CD1c-positive myeloid dendritic cell (primary cell): Measurements from ENCODE around the gene MISP.

ENCODE experiments used
- DNase-seq: peaks from one replicate; pipeline ENCODE4 v3.0.0-alpha.2; 2016; ENCODE audit errors: extremely low spot score

Gene MISP

DNA sequence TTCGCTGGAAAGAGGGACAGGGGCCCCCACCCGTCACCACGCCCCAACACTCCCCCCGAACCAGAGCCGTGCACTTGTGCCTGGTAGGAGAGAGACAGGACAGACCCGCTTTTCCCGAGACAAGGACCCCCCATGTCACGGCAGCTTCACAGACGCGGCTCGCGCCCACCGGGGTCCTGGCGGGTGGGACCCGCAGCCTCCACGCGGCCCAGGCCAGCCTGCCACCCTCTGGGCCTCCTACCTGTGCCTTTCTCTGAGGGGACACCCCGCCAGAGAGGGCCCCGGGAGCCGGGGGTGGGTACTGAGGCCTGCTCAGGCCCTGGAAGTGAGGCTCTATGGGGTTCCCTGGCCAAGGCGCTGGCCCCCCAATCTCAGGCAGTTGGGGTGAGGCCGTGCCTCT is 4.0 kb upstream of the MISP start:
- DNase-seq: no peak

DNA sequence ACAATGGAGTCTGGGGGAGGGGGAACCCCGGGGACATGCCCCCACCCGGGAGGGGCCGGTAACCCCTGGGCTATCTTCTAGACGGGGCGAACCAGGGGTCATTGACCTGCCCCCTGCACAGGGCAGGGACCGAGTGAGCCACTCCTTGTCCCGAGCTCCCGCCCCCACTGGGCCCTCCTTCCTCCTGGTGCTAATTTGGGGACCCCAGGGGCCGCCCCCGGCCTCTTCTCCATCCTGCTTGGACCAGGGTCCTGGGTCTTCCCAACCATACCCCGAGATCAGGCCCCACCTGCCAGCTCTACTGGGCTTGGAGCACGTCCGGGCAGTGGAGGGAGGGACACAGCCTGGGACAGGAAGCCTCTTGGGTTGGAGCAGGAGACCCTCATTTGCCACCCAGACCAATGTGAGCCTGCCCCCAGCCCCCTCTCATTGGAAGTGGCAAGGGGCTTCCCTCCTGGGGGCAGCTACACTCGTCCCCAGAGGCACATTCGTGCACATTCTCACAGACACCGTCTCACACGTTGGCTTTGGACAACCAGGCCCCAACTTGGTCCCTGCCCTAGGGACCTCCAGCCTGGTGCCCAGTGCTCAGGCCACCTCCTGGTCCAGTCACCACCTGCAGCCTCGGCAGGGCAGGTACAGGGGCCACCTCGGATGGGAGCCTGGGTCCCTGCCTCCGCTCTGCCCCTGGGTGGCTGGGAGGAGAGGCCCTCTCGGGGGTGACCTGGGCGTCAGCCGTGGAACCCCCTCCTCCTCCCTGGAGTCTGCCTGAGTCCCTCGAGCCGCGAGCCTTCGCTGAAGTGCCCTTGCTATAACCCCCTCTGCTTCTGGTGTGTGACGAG is 3.3 kb upstream of the MISP start:
- DNase-seq: no peak

DNA sequence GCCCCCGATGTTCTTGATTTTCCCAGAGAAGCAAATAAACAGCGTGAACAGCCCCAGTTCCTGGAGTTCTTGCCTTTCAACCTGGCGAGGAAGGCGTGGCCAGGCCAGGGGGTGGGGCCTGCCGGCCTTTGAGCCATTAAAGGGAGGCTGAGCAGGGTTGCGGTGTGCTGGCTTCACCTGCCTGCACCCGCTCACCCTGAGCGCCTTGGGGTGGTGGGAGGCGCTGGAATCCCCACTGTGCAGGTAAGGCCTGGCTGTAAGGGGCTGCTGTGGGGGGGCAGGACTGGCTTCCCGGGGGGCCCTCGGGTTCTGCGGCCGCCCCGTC is 2.7 kb upstream of the MISP start:
- no peak for DNase-seq

DNA sequence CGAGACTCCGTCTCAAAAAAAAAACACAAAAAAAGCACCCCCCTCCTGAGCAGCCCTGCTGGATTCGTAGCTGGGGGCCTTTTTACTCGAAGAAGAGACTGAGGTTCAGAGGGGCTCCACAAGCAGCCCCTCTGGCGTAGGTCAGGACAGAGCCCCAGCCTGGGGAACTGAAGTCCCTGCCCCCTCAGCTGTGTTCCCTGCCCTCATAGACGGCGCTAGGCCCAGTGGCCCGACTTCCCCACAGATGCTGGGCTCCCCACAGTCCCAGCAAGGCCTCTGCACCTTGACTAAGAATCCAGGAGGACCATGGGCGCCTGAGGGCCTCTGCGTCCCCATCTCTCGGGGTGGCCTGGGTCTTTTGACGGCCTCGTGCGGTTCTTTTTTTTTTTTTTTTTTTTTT is 1.1 kb upstream of the MISP start:
- DNase-seq: no peak

DNA sequence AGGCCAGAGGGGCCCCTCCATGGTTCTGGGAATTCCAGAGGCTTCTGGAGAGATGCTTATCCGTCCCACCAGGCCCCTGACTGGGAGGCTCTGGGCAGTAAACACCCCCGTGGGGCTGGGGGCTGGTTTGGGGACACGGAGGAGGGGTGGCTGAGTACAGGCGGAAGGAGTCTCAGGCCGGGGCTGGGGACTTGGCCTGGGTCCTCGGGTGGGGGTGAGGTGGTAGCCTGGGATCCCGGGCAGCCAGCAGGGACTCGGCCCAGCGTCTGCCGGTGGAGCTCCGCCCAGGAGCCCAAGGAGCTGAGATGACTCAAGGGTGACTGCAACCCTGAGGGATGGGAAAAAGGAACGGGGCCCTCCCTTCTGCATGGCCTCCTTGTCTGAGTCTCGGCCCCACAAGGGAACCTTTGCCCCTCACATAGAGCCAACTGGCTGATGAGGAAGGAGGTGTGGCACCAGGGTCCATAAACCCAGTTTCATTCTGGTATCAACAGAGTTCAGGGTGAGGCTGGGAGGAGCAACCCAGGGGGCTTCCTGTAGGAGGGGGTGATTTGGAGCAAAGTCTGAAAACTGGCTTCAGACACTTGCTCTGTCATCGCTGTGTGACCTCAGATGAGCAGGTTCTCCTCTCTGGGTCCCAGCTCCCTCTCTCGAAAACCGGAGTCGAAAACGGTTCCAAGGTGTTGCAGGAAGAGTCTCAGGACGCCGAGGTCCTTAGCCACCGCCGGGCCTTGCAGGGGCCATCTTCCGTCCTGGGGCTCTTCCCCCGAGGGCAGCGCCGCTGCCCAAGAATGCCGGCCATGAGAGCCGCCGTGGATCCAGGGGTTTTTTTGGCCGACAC is 809 bp downstream of the MISP start:
- peak; percentile 79 for DNase-seq

DNA sequence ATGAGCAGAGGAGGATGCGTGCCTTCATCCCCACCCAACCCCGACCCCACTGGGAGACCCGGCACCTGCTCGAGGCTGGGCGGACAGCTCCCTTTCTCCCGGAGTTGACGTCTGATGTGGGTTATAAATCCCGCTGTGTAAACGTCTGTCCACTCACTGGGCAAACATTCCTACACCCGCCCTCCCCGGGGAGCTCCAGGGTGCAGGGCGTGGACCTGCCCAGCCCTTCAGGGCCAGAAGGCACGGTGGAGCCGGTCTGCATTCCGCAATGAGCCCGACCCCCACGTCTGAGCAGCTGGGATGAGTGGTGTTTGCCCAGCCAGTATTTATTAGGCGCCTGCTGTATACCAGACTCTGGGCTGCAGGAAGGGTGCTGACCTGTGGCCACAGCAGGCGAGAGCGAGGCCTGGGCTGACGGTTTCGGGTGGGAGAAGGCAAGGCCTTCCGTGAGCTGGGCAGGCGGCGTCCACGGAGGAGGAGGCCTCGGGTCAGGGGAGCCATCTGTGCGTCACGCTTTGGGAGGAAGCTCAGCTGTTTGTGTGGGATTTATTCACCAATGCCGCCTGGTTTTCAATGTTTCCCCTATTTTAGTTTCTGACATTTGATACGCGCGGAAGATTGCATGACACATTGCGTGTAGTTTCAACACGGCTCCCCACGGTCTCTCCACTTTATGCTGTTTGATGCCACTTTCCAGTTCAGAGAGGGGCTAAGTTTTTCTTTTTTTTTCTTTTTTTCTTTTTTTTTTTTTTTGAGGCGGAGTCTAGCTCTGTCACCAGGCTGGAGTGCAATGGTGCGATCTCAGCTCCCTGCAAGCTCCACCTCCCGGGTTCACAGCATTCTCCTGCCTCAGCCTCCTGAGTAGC is 2.0 kb downstream of the MISP start:
- peak; percentile 94 for DNase-seq

DNA sequence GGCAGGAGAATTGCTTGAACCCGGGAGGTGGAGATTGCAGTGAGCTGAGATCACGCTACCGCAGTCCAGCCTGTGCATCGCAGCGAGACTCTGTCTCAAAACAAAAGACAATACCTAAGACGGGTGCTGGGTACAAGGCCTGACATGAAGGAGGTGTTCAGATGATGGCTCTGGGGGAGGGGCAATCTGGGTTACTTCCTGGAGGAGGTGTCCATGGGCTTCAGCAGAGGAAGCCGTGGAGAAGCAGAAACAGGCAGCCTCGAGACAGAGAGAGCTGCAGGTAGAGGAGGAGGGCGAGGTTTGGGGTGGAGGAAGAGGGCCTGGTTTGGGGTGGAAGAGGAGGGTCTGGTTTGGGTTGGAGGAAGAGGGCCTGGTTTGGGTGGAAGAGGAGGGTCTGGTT is 3.6 kb downstream of the MISP start:
- no peak for DNase-seq

DNA sequence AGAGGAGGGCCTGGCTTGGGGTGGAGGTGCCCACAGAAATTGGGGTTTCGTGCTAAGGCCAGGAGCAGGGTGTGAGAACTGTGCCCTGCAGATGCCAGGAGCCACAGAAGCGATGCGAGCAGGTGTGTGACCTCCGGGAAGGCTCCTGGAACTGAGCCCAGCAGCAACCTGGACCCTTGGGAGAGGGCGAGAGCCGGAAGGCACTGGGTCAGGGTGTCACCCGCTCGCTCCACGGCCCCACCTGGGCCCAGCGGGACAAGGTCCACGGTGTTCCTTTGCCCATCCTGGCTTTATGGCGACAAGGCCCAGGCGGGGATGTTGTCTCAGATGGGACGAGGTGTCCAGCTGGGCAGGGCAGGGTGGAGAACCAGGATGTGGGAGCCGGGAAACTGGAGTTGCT is 4.2 kb downstream of the MISP start:
- no peak for DNase-seq

DNA sequence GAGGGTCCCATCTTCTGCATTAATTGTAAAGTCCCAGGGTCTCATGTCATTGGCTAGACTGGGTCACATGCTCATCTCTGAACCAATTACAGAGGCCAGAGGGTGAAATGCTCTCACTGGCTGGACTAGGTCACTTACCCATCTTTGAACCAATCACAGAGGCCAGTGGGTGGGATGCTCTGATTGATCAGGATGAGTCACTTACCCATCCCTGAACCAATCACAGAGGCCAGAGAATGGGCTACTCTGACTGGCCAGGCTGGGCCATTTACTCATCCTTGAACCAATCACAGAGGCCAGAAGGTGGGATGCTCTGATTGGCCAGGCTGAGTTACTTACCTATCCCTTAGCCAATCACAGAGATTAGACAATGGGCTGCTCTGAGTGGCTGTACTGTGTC is 5.3 kb downstream of the MISP start:
- DNase-seq: peak; percentile 45

DNA sequence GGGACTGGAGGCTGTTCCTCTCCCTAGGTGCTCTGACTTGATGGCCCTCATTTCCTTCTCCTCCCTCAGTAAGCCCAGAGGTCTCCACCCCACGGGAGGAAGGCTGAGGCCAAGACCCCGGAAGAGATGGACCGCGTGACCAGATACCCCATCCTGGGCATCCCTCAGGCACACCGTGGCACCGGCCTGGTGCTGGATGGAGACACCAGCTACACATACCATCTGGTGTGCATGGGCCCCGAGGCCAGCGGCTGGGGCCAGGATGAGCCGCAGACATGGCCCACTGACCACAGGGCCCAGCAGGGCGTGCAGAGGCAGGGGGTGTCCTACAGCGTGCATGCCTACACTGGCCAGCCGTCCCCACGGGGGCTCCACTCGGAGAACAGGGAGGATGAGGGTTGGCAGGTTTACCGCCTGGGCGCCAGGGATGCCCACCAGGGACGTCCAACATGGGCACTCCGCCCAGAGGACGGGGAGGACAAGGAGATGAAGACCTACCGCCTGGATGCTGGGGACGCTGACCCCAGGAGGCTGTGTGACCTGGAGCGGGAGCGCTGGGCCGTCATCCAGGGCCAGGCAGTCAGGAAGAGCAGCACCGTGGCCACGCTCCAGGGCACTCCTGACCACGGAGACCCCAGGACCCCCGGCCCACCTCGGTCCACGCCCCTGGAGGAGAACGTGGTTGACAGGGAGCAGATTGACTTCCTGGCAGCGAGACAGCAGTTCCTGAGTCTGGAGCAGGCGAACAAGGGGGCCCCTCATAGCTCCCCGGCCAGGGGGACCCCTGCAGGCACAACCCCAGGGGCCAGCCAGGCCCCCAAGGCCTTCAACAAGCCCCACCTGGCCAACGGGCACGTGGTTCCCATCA is 6.1 kb downstream of the MISP start:
- no peak for DNase-seq

DNA sequence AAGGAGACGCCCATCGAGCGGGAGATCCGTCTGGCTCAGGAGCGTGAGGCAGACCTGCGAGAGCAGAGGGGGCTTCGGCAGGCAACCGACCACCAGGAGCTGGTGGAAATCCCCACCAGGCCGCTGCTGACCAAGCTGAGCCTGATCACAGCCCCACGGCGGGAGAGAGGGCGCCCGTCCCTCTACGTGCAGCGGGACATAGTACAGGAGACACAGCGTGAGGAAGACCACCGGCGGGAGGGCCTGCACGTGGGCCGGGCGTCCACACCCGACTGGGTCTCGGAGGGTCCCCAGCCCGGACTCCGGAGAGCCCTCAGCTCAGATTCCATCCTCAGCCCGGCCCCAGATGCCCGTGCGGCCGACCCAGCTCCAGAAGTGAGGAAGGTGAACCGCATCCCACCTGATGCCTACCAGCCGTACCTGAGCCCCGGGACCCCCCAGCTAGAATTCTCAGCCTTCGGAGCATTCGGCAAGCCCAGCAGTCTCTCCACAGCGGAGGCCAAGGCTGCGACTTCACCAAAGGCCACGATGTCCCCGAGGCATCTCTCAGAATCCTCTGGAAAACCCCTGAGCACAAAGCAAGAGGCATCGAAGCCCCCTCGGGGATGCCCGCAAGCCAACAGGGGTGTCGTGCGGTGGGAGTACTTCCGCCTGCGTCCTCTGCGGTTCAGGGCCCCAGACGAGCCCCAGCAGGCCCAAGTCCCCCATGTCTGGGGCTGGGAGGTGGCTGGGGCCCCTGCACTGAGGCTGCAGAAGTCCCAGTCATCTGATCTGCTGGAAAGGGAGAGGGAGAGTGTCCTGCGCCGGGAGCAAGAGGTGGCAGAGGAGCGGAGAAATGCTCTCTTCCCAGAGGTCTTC is 7.1 kb downstream of the MISP start:
- no peak for DNase-seq

DNA sequence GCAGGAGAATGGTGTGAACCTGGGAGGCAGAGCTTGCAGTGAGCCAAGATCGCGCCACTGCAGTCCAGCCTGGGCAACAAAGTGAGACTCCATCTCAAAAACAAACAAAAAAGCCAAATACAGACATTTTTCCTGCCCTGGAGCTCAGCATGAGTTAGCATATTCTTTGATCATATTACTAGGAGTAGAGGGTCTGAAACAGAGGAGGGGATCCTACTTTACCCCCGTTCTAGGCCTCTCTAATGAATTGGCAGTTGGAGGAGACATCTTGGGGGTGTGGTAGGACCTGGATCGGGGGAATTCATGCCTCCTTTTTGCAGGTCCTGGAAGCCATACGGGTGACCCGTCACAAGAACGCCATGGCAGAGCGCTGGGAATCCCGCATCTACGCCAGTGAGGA is 12.3 kb downstream of the MISP start:
- no peak for DNase-seq

DNA sequence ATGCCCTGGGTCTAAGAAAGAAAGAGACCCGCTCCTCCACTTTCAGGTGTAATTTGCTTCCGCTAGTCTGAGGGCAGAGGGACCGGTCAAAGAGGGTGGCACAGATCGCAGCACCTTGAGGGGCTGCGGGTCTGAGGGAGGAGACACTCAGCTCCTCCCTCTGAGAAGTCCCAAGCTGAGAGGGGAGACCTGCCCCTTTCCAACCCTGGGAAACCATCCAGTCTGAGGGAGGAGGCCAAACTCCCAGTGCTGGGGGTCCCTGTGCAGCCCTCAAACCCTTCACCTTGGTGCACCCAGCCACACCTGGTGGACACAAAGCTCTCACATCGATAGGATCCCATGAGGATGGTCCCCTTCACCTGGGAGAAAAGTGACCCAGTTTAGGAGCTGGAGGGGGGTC is 13.0 kb downstream of the MISP start:
- no peak for DNase-seq

DNA sequence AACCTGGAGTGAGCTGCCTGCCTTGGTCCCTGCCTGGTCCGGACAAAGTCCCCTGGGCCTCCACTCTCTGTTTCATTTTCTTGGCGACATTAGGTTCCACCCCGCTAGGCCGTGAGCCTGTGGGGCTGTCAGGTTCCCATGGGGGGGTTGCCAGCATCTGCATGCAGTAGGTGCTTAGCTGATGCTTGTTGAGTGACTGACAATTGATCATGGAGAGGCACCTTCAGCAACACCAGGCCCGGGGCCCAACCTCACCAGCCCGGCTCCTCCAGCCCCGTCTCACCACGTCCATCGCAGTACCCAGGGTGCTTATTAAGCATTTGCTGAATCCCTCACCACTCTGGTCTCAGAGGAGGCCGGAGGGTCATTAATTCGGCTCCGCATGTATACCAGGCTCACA is 13.4 kb downstream of the MISP start:
- no peak for DNase-seq

DNA sequence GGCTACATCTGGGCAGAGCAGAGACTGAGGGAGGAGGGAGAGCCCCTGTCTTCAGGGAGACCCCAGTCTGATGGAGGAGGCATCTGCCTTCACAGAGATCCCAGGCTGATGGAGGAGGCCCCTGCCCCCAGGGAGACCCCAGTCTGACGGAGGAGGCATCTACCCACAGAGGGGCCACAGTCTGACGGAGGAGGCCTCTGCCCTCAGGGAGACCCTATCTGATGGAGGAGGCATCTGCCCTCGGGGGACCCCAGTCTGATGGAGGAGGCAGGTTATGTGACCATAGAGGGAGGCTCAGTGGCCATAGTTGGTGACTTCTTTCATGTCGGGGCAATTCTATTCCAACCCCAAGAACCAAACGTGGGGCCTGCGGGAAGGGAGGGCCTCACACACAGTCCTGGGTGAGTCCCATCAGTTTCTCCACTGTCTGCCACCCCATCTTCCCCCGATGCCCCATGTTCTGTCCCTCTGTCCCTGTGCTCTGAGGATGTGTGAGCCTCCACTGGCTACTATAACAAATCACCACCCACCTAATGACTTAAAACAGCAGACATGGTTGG is 14.3 kb downstream of the MISP start:
- no peak for DNase-seq

DNA sequence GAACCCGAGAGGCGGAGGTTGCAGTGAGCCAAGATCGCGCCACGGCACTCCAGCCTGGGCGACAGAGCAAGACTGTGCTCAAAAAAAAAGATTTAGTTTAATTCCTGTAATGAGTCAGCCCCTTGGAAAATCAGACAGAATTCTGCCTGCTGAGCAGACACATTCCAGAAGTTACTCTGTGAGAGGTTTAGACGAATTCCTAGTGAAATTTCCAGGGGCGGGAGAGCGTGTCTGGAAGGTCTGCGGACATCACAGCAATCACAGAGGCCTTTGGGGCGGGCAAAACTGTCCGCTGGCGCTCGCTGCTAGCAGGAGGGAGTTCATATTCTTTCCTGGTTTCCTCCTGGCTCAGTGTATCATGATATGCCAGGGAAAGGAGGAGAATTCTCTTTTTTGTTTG is 17.5 kb downstream of the MISP start:
- no peak for DNase-seq

DNA sequence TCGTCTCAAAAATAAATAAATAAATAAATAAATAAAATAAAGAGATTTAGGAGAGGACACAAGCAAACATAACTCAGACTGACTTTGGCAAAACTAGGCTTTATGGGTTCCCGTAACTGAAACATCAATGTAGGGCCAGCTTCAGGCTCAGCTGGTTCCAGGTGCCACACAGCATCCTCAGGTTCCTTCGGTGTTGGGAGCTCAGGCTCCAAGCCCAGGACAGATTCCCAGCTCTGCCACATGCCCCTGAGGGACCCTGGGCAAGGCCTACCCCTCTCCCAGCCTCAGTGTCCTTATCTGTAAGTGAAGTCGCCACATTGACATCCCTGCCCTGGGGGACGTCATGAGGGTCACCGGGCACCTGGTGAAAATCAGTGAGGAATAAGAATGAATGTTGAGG is 18.7 kb downstream of the MISP start:
- DNase-seq: no peak

DNA sequence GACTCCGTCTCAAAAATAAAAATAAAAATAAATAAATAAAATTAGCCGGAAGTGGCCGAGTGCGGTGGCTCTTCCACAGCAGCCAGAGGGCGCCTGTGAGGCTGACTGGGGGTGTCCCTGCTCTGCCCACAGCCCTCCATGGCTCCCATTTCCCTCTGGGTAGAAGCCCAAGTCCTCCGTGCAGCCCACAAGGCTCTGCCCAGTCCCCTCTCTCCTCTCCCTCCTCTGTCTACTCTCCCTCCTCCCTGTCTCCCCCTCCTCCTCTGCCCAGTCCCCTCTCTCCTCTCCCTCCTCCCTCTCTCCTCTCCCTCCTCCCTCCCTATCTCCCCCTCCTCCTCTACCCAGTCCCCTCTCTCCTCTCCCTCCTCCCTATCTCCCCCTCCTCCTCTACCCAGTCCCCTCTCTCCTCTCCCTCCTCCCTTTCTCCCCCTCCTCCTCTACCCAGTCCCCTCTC is 20.4 kb downstream of the MISP start:
- peak; percentile 72 for DNase-seq

DNA sequence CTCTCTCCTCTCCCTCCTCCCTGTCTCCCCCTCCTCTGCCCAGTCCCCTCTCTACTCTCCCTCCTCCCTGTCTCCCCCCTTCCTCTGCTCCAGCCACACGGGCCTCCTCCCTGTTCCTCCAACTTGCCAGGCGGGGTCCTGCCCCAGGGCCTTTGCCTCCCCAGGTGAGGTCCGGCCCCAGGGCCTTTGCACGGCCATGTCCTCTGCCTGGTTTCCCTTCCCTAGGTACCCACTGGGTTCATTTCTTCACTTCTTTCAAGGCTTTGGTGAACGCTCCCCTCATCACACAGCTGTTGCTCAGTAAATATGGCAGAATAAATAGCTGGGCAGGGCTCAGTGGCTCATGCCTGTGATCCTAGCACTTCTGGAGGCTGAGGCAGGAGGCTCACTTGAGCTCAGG is 21.2 kb downstream of the MISP start:
- no peak for DNase-seq
